ENCODE measurements around the gene MAST1.
A peak's percentile ranks its signal among the peaks of the same experiment; 100 is the strongest.
"Not testable (repeated sequence)": the region's sequence is repeated elsewhere in the genome, so short reads cannot be mapped to it uniquely, and the experiment has no call there.

Gene MAST1

GRCh38 chr19:12801466-12802266 lies 36.6 kb upstream of the MAST1 start, which contains the start of the genes PRDX2 and THSD8:
Gene PRDX2, minus strand, starts transcription at chr19:12801800. Its CDS starts 539 bp downstream, at chr19:12801261.
Gene THSD8, plus strand, starts transcription at chr19:12802069. Its CDS starts 3 bp downstream, at chr19:12802072.
- no peak for DNase-seq

- no peak for DNase-seq
These were observed 35.8 kb upstream of the MAST1 start for GRCh38 chr19:12802267-12803106.

GRCh38 chr19:12804051-12804450 lies 34.3 kb upstream of the MAST1 start:
- DNase-seq = no peak

- DNase-seq = peak; percentile 88
These were observed 31.9 kb upstream of the MAST1 start, which contains the start of gene RNASEH2A for GRCh38 chr19:12806242-12807081. Gene RNASEH2A, plus strand, starts transcription at chr19:12806584. Its CDS starts 90 bp downstream, at chr19:12806674.

- no peak for DNase-seq
These were observed 23.2 kb upstream of the MAST1 start for GRCh38 chr19:12815088-12815487.

- DNase-seq = not testable (repeated sequence)
These were observed 21.1 kb upstream of the MAST1 start for GRCh38 chr19:12817188-12817587.

- not testable (repeated sequence) for DNase-seq
These were observed 20.5 kb upstream of the MAST1 start for GRCh38 chr19:12817810-12818209.

- no peak for DNase-seq
These were observed 16.6 kb upstream of the MAST1 start for GRCh38 chr19:12821761-12822160.

GRCh38 chr19:12825254-12826131 lies 12.8 kb upstream of the MAST1 start:
- DNase-seq = no peak

GRCh38 chr19:12828494-12828893 lies 9.8 kb upstream of the MAST1 start:
- DNase-seq = no peak

GRCh38 chr19:12833418-12833737 lies 4.9 kb upstream of the MAST1 start:
- DNase-seq = no peak

GRCh38 chr19:12833738-12834565 lies 4.4 kb upstream of the MAST1 start:
- DNase-seq = peak; percentile 9

GRCh38 chr19:12834566-12834943 lies 3.8 kb upstream of the MAST1 start, which contains the start of gene RTBDN:
Gene RTBDN, minus strand, starts transcription at chr19:12834579. Its CDS starts 4,600 bp downstream, at chr19:12829979.
- DNase-seq = no peak

- DNase-seq = no peak
These were observed 3.1 kb upstream of the MAST1 start for GRCh38 chr19:12834976-12835757.

GRCh38 chr19:12836529-12836863 lies 1.8 kb upstream of the MAST1 start:
- DNase-seq = no peak

GRCh38 chr19:12837225-12837624 lies 1.1 kb upstream of the MAST1 start:
- DNase-seq = no peak

- no peak for DNase-seq
These were observed 806 bp downstream of the MAST1 start for GRCh38 chr19:12838886-12839756.

GRCh38 chr19:12840091-12841079 lies 2.1 kb downstream of the MAST1 start:
- peak; percentile 63 for DNase-seq

Measured in inflammatory macrophage treated with lipopolysaccharide for 4 hours (primary cell).